NCI-H345 (cell line): ENCODE results near the gene GALNT1.

Source experiments
- DNase-seq: peaks from one replicate; lab custom pipeline; 2025; lab: John Stamatoyannopoulos, UW

Gene GALNT1

GRCh38 chr18:35618696-35619095 is 37.2 kb downstream of the GALNT1 start:
- DNase-seq = no peak

GRCh38 chr18:35619464-35619863 is 37.9 kb downstream of the GALNT1 start:
- DNase-seq = no peak

- no peak for DNase-seq
Observed at GRCh38 chr18:35619941-35620340, 38.4 kb downstream of the GALNT1 start.

GRCh38 chr18:35620765-35621164 is 39.2 kb downstream of the GALNT1 start:
- no peak for DNase-seq

GRCh38 chr18:35623255-35623654 is 41.7 kb downstream of the GALNT1 start:
- DNase-seq = no peak

GRCh38 chr18:35624146-35624545 is 42.6 kb downstream of the GALNT1 start:
- DNase-seq = no peak

GRCh38 chr18:35625232-35625631 is 43.7 kb downstream of the GALNT1 start:
- DNase-seq = no peak

- no peak for DNase-seq
Observed at GRCh38 chr18:35633761-35634160, 52.2 kb downstream of the GALNT1 start.

- DNase-seq = no peak
Observed at GRCh38 chr18:35634323-35634722, 52.8 kb downstream of the GALNT1 start.

- DNase-seq = no peak
Observed at GRCh38 chr18:35635170-35635569, 53.6 kb downstream of the GALNT1 start.

GRCh38 chr18:35637227-35637626 is 55.7 kb downstream of the GALNT1 start:
- no peak for DNase-seq

GRCh38 chr18:35639296-35639695 is 57.8 kb downstream of the GALNT1 start:
- DNase-seq = no peak

- no peak for DNase-seq
Observed at GRCh38 chr18:35641467-35641866, 59.9 kb downstream of the GALNT1 start.

GRCh38 chr18:35641916-35642315 is 60.4 kb downstream of the GALNT1 start:
- no peak for DNase-seq

- no peak for DNase-seq
Observed at GRCh38 chr18:35642802-35643201, 61.3 kb downstream of the GALNT1 start.

- DNase-seq = no peak
Observed at GRCh38 chr18:35646449-35646848, 64.9 kb downstream of the GALNT1 start.

GRCh38 chr18:35653392-35654135 is 72.0 kb downstream of the GALNT1 start:
- DNase-seq = no peak

GRCh38 chr18:35658112-35658511 is 76.6 kb downstream of the GALNT1 start:
- no peak for DNase-seq

- DNase-seq = peak; percentile 25
Observed at GRCh38 chr18:35661483-35662146, 80.1 kb downstream of the GALNT1 start.

GRCh38 chr18:35662293-35663062 is 80.9 kb downstream of the GALNT1 start:
- DNase-seq = no peak

GRCh38 chr18:35671966-35672603 is 90.5 kb downstream of the GALNT1 start:
- no peak for DNase-seq

- peak; percentile 11 for DNase-seq
Observed at GRCh38 chr18:35672897-35673296, 91.4 kb downstream of the GALNT1 start.
